NB4 (cell line): ENCODE results near the gene TRAPPC6A.

Experiments
- POLR2A ChIP-seq: IDR thresholded peaks from 2 replicates; pipeline ENCODE4 v1.6.1; 2011; ENCODE audit warnings: mild to moderate bottlenecking; ENCODE audit not compliant: insufficient read length; ENCODE audit errors: extremely low read depth
- TF ChIP-seq, protein P1 (sequence below): IDR thresholded peaks from one replicate; pipeline ENCODE4 v1.5.1; 2012; ENCODE audit warnings: low read depth, low read length

DNA sequence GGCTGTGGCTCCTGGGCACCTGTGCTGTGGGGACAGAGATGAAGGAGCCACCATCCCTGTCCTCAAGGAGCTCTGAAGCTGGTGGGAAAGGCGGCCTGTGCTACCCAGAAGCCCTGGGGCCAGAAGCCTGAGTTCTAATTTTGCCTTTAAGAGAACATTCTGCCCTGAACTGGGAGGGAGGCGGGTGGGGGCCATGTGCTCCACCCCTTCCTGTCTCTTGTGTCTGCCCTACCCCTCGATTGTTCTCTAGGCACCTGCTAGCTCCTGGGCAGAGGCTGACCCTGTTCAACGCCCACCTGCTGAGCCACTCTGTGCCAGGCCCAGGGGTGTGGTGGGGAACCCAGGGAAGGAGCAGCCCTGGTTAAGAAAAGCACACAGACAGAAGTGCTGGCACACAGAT is 5.9 kb downstream of the TRAPPC6A start:
- no peak for TF ChIP-seq POLR2A
- TF ChIP-seq, protein P1, sequence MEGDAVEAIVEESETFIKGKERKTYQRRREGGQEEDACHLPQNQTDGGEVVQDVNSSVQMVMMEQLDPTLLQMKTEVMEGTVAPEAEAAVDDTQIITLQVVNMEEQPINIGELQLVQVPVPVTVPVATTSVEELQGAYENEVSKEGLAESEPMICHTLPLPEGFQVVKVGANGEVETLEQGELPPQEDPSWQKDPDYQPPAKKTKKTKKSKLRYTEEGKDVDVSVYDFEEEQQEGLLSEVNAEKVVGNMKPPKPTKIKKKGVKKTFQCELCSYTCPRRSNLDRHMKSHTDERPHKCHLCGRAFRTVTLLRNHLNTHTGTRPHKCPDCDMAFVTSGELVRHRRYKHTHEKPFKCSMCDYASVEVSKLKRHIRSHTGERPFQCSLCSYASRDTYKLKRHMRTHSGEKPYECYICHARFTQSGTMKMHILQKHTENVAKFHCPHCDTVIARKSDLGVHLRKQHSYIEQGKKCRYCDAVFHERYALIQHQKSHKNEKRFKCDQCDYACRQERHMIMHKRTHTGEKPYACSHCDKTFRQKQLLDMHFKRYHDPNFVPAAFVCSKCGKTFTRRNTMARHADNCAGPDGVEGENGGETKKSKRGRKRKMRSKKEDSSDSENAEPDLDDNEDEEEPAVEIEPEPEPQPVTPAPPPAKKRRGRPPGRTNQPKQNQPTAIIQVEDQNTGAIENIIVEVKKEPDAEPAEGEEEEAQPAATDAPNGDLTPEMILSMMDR, result no peak
